GM06990 (cell line): ENCODE data around the gene MGAT5.

Experiments used
- DNase-seq: peaks from one replicate; pipeline ENCODE4 v3.0.0-alpha.2; 2011; ENCODE audit not compliant: insufficient read length; ENCODE audit errors: extremely low read depth
- H3K27me3 ChIP-seq: replicated peaks from 2 replicates; pipeline ENCODE4 v1.6.0; 2011; ENCODE audit warnings: low read length; ENCODE audit not compliant: control insufficient read depth, insufficient read depth
- H3K36me3 ChIP-seq: 2 replicates; pipeline ENCODE4 v1.5.1; 2011; ENCODE audit warnings: low read length; ENCODE audit not compliant: control insufficient read depth, insufficient read depth
- H3K4me3 ChIP-seq: replicated peaks from 2 replicates; pipeline ENCODE4 v1.5.1; 2011; ENCODE audit warnings: low read depth, mild to moderate bottlenecking, control low read depth, low read length
- TF ChIP-seq, protein P1 (sequence below): IDR thresholded peaks from 2 replicates; pipeline ENCODE4 v1.5.1; 2011; ENCODE audit warnings: low read length, control low read depth, mild to moderate bottlenecking, inconsistent platforms; ENCODE audit not compliant: insufficient read depth, poor library complexity, severe bottlenecking

The MGAT5 gene

GRCh38 chr2:134314681-134315368 lies 61.0 kb downstream of the MGAT5 start:
- DNase-seq = no peak
- TF ChIP-seq, protein P1, sequence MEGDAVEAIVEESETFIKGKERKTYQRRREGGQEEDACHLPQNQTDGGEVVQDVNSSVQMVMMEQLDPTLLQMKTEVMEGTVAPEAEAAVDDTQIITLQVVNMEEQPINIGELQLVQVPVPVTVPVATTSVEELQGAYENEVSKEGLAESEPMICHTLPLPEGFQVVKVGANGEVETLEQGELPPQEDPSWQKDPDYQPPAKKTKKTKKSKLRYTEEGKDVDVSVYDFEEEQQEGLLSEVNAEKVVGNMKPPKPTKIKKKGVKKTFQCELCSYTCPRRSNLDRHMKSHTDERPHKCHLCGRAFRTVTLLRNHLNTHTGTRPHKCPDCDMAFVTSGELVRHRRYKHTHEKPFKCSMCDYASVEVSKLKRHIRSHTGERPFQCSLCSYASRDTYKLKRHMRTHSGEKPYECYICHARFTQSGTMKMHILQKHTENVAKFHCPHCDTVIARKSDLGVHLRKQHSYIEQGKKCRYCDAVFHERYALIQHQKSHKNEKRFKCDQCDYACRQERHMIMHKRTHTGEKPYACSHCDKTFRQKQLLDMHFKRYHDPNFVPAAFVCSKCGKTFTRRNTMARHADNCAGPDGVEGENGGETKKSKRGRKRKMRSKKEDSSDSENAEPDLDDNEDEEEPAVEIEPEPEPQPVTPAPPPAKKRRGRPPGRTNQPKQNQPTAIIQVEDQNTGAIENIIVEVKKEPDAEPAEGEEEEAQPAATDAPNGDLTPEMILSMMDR = no peak

GRCh38 chr2:134315471-134315870 lies 61.6 kb downstream of the MGAT5 start:
- TF ChIP-seq, protein P1 = no peak
- Histone ChIP-seq H3K36me3 (peaks cover 12% of the 10 kb centered on the region), H3K27me3 (no peaks in the 10 kb centered on the region), H3K4me3 (no peak overlapping the region)
- DNase-seq = no peak

More at GRCh38 chr2:134314681-134315368, 61.0 kb downstream of the MGAT5 start:
- H3K36me3 ChIP-seq = peaks cover 12% of the 10 kb centered on the region
- H3K4me3 ChIP-seq = no peak overlapping the region
- H3K27me3 ChIP-seq = no peaks in the 10 kb centered on the region

DNA sequence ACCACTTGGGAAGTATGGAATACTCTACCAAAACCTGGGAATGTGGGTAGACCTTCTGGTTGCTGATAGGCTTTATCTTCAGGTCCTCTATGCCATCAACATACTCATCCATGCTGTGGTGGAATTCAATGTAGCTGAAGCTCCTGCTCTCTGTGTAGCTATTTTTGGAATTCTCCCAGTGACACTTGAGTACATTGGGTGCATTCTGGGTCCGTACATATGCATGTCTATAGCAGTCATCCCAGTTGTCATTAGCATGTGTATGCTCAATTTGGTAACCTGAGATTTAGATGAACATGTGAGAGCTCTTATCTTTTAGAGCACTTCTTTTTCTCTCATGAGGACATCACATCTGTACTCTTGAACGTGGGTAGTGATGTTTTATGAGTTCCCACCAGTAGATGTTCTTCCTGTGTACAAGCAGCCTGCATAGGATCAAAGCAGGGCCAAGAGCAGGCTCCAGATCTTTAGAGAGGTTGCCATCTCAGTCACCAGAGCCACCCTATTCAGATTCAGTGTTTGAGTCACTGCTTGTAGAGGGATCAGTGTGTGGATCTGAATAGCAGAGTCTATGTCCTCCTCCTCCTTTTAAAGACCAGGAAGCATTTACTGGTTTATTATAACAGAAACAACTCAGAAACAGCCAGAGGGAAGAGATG lies 65.9 kb downstream of the MGAT5 start:
- DNase-seq = no peak
- Histone ChIP-seq H3K36me3 (peaks cover 12% of the 10 kb centered on the region), H3K27me3 (no peaks in the 10 kb centered on the region), H3K4me3 (no peak overlapping the region)
- TF ChIP-seq, protein P1 = no peak

GRCh38 chr2:134320930-134321329 lies 67.1 kb downstream of the MGAT5 start:
- peaks cover 12% of the 10 kb centered on the region for H3K36me3 ChIP-seq
- TF ChIP-seq, protein P1 = no peak
- DNase-seq = no peak
- no peaks in the 10 kb centered on the region for H3K27me3 ChIP-seq
- H3K4me3 ChIP-seq = no peak overlapping the region

DNA sequence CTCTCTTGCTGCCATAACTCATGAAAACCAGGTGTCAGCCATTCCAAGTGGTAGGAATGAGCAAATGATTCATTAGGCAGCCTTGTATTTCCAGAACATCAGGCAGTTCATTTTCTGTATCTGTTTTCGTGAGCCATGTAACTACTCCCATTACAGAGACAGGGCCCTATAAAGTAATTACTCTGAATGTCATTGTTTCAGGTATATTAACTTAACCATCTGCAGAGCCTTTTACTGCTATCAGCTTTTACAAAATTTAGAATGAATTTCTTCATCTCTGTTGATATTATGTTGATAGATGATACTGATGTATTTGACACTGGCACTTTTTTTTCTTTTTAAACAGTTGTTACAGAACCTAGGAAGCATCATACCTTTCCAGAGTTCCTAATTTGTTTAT lies 69.9 kb downstream of the MGAT5 start:
- no peak for DNase-seq
- Histone ChIP-seq H3K36me3 (peaks cover 7% of the 10 kb centered on the region), H3K27me3 (no peaks in the 10 kb centered on the region), H3K4me3 (no peak overlapping the region)
- TF ChIP-seq, protein P1 = no peak
